ENCODE data around the gene WDR74.
"Not testable (repeated sequence)": the region's sequence is repeated elsewhere in the genome, so short reads cannot be mapped to it uniquely, and the experiment has no call there.

Gene WDR74

DNA sequence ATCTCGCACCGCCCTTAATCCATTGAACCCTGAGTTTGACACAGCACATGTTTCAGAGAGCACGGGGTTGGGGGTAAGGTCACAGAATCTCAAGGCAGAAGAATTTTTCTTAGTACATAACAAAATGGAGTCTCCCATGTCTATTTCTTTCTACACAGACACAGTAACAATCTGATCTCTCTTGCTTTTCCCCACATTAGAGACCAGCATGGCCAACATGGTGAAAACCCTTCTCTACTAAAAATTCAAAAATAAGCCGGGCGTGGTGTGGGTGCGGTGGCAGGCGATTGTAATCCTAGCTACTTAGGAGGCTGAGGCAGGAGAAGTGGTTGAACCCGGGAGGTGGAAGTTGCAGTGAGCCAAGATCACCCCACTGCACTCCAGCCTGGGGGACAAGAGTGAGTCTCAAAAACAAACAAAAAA, 19.9 kb upstream of the WDR74 start:
- not testable (repeated sequence) for DNase-seq (ENCODE audit: low spot score)

DNA sequence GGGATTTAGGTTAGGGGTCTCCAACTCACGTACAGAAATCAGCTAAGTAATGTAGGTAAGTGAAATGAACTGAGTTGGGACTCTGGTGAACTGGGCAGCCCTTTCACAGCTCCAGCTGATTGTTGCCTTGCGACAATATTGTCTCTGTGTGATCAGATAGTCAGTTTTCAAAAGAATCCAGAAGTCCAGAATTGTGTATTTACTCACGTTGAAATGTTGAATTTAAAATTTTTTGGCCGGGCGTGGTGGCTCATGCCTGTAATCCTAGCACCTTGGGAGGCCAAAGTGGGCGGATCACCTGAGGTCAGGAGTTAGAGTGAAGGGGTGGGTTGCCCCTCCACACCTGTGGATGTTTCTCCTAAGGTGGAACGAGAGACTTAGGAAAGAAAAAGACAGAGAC, 18.8 kb upstream of the WDR74 start:
- DNase-seq (ENCODE audit: low spot score) = no peak

DNA sequence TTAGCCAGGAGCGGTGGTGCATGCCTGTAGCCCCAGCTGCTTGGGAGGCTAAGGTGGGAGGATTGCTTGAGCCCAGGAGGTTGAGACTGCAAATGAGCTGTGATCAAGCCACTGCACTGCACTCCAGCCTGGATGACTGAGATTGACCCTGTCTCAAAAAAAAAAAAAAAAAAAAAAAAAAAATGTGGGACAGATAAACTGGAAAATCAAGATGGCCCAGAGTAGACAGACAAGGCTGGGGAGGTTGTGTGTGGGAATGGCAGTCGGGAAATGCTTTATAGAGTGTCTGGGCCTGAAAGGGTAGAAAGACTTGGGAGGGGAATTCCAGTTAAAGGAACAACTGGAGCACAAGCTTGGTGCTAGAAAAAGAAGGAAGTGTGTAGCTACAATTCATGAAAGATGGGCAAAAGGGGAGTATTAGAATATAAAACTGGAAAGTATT, 18.2 kb upstream of the WDR74 start:
- DNase-seq (ENCODE audit: low spot score) = no peak

DNA sequence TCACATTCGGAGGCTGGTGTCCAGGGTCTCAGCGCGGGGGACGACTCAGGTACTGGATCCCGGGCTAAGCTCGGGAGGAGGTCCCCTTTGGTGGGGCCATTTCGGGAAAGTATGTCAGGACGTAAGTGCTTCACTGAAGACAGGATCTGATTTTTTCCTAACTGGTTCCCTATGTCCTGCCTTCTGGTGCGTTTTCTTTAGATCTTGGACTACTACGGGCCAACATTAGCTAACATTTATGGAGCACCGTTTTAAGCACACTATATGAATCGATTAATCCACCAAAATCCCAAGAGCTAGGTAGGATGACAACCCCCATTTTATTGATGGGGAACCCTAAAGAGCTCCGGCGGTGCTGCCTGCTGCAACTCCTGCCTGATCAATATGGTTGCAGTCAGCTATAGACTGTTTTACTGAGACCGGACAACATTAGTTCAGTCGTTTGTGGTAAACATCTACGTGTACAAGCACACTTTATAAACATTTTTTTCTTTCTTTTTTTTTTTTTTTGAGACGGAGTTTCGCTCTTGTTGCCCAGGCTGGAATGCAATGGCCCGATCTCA, 17.0 kb upstream of the WDR74 start:
- no peak for DNase-seq (ENCODE audit: low spot score)

DNA sequence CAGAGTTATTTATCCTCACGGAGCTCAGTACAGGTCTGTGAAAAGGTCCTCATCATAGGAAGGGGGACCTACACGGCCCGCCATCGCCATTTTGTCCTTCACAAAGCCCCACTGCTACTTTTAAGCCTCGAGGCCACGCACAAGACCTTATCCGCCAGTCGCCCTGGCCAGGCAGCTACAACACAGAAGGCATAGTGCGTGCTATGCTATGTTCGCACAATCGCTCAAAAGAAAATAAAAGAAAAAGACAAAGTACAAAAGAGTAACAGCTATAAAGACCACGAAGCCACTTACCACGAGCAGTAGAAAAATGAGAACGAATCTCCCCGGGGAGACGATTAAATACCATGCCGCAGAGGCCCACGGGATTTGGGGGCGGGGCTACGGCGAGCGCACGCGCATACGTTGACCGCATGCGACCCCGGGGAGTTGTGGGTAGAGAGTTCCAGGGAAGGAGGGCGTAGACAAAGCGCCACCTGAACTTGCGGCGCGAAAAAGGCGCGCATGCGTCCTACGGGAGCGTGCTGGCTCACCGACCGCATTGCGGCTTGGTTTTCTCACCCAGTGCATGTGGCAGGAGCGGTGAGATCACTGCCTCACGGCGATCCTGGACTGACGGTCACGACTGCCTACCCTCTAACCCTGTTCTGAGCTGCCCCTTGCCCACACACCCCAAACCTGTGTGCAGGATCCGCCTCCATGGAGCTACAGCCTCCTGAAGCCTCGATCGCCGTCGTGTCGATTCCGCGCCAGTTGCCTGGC, 16.4 kb upstream of the WDR74 start:
- peak; percentile 97 for DNase-seq (ENCODE audit: low spot score)

DNA sequence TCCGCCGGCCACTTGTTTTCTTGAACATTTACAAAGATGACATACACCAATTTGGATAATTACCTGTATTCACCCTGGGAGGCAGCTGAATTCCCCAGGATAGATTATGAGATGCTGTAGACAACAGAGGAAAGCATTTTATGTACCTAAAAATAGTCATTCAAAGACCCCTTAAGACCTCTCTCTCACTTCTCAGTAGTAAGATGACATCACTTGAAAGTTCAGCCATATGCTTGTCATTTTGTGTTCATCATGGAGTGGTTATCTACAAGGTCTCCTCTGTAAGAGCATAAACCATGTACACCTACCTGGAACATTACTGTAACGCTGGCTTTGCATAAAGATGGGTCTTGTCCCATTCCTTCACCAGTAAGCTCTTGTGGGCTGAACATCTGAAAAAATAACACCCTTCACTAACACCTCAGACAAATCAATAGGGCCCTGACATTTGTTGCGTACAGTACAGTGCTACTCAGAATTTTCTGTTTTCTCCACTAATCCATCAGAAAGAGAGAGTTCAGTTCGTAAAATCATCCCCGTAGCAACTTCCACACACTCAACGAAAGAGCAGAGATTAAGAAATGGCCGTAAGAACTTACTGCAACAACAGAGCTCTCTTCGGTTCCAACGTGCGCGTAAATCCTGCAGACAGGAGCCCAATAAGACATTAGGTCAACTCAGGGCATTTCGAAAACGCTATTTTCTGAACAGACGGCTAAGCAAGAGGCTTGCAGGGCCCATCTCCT, 15.6 kb upstream of the WDR74 start:
- no peak for DNase-seq (ENCODE audit: low spot score)

DNA sequence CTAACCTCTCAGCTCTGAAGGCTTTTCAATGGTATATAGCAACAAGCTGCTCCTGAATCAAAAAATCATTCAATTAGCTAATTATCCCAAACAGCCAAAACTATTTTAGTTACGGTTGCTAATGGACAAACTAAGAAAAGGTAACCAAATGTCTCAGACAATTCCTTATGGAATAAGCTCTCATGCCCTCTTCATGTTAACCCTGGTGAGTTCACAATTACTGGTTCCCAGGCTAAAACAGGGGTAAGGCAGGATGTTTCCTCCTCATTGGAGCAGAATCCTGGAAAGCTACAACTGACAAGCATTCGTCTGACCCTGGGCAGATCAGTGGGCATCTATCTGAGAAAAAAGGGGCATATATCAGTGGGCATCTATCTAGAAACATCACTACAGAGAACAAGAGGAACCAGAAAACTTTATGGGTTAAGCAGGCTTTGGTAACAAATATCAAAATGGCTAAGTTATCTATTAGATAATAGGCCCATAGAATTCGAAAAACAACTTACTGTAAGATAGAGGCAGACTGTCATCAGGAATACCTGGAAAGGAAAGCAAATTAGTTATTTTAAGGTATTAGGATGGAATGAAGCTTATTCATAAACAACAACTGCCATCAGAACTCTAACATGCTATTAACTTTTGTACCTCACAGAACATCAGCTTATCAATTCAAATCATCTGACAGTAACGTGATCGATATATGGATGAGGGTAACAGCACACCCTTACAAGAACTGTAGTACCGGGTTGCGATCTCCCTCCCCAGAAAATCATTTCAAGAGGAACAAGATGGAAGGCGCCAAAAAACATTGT, 14.8 kb upstream of the WDR74 start:
- no peak for DNase-seq (ENCODE audit: low spot score)

DNA sequence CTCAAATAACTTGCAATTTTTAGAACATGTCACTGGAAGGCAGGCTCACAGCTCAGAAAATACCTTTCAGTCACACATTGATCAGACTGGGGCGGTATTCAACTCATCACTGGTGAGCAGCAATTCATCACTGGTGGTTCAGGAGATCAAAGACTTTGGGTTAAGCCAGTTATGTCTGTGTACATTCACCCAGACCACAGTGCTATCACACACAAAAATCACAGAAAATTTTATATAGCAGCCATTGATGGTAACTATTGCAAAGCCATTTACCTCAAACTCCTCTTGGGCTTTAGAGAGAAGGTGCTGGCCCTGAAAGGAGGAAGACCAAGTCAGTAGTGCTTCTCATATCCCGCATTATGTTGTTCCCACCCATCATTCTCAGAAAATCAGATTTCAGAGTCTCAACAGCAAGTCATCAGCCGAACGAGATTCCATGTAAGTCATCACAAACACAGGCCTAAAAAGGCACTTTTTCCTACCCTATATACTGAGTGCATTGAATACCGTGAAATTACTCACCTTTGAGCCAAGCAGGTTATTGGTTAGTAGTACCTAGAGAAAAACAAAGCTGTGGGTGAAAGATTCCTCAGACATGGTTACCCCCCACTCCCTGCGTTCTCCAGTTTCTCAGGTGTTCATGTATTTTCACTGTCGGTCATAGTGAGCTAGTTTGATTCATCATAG, 14.0 kb upstream of the WDR74 start:
- no peak for DNase-seq (ENCODE audit: low spot score)

DNA sequence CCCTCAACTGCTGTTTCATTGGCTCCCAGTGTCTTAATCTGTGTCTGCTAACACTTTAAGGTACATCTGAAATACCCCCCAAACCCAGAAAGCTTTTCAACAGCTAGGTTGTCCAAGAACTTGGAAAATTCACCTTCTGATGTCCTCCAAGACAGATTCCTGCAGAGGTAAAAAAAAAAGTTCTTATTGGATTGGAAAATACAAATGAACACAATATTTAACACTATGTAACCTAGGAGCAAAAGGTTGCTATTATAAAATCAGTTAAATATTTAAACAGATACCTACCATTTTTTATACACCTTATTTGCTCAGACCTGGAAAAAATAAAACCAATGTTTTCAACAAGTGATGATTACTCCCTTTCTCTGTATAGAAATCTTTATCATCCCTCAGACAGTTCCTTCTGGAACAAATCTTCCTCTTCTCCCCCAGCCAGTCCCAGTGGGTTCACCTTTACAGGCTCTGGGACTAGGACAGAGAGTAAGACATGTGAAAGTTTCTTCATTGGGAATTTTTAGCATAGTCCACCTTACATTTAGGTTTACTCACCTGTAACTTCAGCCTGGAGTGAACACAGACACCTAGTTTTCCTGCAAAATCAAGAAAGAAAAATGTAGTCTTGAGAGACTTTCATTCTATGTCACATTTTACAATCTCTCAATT, 13.3 kb upstream of the WDR74 start:
- no peak for DNase-seq (ENCODE audit: low spot score)

DNA sequence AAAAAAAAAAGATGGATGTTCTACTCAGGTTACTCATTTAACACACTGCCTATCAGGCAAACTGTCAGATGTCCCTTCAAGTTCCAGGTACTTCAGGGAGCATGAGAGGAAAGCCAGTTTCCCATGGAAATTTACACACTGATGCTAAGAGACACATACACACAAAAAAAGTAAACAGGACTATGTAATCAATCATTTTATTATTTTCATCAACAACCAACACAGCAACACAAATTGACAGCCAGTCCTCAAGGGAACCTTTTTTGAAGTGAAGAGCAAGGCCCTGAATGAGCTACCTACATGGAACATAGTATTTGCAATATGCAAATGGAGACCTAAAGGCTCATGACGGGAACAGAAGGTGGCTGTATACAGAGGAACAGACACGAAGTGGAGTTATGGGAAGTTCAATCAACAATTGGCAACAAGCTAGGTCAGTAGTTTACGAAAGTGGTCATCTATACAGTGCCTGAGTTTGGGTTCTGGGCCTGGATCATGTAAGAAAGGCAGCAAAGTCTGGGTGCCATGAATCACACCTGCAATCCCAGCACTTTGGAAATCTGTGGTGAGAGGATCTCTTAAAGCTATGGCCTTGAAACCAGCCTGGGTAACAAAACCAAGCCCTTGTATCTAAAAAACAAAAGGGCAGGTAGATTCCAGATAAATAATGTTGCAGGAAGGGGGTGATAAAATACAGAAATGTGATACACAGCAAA, 12.6 kb upstream of the WDR74 start:
- no peak for DNase-seq (ENCODE audit: low spot score)

DNA sequence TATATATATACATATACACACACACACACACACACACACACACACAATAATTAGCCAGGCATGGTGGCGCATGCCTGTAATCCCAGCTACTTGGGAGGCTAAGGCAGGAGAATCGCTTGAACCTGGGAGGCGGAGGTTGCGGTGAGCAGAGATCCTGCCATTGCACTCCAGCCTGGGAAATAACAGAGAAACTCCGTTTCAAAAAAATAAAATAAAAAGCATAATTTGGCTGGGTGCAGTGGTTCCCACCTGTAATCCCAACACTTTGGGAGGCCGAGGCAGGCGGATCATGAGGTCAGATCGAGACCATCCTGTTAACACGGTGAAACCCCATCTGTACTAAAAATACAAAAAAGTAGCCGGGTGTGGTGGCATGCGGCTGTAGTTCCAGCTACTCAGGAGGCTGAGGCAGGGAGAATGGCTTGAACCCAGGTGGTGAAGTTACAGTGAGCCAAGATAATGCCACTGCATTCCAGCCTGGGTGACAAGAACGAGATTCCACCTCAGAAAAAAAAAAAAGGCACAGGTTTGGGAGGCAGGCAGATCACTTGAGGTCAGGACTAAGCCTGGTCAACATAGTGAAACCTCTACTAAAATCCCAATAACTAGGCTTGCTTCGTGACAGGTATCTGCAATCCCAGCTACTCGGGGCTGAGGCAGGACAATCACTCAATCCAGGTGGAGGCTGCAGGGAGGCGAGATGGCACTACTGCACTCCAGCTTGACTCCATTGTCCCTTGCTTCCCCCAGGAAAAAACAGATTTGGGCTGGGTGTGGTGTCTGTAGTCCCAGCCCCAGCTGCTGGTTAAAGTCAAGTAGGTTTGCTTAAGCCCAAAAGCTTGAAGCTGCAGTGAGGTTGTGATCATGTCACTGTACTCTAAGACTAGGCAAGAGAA, 11.8 kb upstream of the WDR74 start:
- DNase-seq (ENCODE audit: low spot score) = no peak

DNA sequence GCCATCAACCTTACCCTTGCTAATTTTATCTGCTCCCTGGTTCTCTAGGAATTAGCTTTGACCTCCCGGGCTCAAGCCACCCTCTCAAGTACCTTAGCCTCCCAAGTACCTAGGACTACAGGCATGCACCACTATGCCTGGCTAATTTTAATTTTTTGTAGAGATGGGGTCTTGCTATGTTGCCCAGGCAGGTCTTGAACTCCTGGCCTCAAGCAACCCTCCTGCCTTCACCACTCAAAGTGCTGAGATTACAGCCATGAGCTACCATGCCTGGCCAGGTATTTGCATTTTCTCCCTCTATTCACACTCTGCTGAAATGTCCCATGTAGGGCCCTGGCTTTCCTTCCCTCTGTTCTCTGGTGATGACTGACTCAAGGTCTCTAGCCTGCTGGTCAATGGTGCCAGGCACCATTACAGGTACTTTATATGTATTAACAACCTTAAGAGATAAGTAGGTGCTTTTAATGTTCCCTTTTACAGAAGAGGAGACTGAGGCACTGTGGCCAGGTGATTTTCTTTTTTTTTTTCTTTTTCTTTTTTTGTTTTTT, 8.5 kb upstream of the WDR74 start:
- no peak for DNase-seq (ENCODE audit: low spot score)

DNA sequence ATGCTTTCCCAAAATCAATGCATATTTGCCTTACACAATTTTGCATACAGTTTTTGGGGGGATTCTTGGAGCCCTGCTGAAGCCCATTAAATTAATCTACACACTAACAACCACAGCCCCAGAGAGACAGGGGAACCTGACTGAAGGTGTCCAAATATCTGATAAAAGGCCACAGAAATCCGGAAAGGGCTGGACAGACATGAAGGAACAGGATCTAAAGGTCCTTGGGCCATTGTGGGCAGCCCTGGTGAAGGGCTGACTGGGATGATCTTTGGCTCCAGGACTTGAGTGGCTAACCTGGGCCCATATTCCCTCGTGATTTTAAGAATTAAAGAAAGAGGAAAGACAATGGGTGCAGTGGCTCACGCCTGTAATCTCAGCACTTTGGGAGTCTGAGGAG, 6.8 kb upstream of the WDR74 start:
- no peak for DNase-seq (ENCODE audit: low spot score)

DNA sequence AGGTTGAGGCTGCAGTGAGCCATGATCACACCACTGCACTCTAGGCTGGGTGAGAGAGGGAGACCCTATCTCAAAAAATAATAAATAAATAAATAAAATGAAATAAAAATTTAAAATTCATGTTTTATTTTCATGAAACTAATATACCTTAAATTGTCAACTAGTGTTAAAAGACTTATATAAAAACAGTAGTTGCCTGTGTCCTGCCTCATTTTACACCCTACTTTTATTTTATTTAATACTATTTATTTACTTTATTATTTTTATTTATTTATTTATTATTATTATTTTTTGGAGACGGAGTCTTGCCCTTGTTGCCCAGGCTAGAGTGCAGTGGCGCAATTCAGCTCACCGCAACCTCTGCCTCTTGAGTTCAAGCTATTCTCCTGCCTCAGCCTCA, 4.8 kb upstream of the WDR74 start:
- no peak for DNase-seq (ENCODE audit: low spot score)

DNA sequence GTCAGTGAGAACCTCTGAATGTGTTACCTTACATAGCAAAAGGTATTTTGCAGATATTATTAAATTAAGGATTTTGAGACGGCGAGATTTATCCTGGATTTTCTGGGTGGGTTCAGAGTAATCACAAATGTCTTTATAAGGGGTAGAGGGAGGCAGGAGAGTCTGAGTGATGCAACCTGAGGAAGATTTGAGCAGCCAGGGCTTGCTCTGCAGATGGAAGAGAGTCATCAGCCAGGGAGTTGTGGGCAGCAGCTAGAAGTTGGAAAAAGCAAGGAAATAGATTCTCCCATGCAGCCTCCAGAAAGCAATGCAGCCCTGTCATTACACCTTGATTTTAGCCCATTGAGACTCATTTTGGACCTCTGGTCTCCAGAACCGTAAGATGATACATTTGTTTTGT, 4.1 kb upstream of the WDR74 start:
- DNase-seq (ENCODE audit: low spot score) = no peak

DNA sequence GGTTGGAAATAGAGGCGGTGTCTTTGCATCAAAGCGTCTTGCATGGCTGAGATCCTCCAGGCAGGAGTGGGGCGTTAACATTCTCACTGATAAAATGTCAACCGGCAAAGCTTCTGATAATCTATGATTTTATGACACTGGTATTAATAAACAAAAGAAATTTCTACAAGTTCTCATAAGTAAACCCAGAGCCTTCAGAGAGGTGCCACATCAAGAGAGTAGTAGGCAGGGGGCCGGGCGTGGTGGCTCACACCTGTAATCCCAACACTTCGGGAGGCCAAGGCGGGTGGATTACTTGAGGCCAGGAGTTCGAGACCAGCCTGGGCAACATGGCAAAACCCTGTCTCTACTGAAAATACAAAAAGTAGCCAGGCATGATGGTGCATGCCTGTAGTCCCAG, 3.5 kb upstream of the WDR74 start:
- not testable (repeated sequence) for DNase-seq (ENCODE audit: low spot score)

DNA sequence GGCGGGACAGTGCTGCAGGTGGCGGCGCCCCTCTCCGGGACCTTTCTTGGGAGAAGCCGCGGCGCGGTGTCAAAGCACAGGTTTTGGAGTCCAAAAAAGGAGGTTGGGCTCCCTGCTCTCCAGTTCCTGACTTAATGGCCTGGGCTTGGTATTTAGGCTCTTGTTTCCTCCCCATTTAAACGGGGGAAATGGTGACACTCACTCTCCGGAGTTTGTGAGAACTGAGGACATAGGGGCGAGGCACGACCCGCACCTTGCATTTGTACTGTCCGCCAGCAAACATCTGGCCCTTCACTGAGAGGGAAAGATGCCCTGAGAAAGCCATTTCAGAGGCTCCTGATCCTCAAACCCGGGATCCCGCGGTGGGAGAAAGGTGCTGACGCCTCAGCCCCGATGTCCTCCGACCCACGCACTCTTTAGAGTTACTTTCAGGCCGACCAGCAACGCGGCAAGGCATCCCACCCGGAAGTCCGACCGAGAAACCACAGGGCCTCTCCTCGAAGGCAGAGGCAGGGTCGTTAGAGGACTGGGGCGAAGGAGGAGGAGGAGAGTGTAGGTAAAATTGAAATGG, 2.9 kb upstream of the WDR74 start:
- no peak for DNase-seq (ENCODE audit: low spot score)

DNA sequence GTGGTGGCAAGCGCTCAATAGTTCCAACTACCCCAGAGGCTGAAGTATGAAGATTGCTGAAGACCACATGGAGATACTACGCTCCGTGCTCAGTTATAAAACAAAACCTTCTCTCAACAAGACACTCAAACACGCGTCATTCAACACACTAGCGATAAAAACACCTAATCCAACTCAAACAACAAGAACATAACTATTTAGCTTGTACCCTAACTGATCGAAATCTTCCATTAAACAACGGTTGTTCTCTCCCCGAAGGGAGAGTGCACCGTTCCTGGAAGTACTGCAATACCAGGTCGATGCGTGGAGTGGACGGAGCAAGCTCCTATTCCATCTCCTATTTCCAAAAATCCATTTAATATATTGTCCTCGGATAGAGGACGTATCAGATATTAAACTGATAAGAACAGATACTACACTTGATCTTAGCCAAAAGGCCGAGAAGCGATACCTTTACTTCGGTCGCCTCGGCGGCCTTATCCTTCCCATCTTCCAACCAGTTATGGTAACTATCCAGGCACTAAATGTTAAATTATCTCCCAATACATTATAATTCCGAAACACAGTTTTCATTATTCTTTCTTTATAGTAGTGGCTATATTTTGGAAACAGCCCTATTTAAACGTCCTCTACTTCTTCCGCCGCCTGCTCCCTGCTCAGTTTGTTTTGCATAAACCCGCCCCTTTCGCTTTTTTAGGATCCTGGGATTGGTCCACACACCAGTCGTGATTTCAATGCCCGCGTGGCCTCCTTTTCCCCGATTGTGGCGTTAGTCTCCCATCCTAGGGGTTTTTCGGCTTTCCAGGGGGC, 2.2 kb upstream of the WDR74 start:
- peak; percentile 95 for DNase-seq (ENCODE audit: low spot score)

Data from Ammon's horn (tissue), 1 donor.